ENCODE data around the gene KLF16. TPM values are rescaled to one million over a fixed set of nuclear protein-coding genes. Genes with fewer than 3 reads are reported as not detected.

Gene KLF16
- total and polyA plus RNA-seq, 2 donors from 2014 or later, result 10.4 to 22.2 TPM

DNA sequence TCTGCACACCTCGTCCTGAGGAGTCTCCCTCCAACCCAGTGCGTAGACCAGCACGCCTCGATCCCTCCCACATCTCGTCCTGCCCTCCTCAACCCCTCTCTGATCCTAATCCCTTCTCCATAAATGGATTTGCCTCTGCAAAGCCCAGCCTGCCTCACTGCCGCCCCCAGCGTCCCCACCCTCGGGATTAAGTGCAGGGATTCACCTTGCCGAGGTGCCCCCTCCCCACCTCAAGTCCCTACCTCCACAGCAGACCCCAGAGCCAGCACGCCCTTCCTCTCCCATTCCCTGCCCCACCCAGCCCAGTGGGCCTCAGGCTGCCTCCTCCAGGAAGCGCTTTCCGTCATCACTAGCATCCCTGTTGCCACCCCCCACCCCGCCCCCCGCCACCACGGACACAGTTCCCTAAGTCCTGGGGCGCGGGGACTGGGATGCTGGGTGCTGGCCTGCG, 4.0 kb downstream of the KLF16 start:
- no peak overlapping the region for H3K27ac ChIP-seq (ENCODE audit: low read depth in 2 of 2, low read length in 2 of 2)
- H3K4me3 ChIP-seq (ENCODE audit: low read length in 3 of 3), result peak overlapping the region in 1 of 3 donors; percentile 21
- peaks cover 0 to 38% (median 16%) of the 10 kb centered on the region in 3 donors for H3K4me1 ChIP-seq (ENCODE audit: control insufficient read depth in 2 of 3, insufficient read depth in 2 of 3, low read depth in 1 of 3, low read length in 3 of 3)
- no peaks in the 10 kb centered on the region for H3K27me3 ChIP-seq (ENCODE audit: control insufficient read depth, insufficient read depth, low read length)
- TF ChIP-seq, protein P1, sequence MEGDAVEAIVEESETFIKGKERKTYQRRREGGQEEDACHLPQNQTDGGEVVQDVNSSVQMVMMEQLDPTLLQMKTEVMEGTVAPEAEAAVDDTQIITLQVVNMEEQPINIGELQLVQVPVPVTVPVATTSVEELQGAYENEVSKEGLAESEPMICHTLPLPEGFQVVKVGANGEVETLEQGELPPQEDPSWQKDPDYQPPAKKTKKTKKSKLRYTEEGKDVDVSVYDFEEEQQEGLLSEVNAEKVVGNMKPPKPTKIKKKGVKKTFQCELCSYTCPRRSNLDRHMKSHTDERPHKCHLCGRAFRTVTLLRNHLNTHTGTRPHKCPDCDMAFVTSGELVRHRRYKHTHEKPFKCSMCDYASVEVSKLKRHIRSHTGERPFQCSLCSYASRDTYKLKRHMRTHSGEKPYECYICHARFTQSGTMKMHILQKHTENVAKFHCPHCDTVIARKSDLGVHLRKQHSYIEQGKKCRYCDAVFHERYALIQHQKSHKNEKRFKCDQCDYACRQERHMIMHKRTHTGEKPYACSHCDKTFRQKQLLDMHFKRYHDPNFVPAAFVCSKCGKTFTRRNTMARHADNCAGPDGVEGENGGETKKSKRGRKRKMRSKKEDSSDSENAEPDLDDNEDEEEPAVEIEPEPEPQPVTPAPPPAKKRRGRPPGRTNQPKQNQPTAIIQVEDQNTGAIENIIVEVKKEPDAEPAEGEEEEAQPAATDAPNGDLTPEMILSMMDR (IDR thresholded peaks at IDR 0.05; ENCODE audit: borderline replicate concordance, extremely low read depth, insufficient read depth), result no peak
- intact Hi-C loops (cut with DNase I), result no loop called here
- no peaks in the 10 kb centered on the region for H3K9me3 ChIP-seq (ENCODE audit: control insufficient read depth in 2 of 3, insufficient read depth in 1 of 3, low read length in 3 of 3)
- DNase-seq (peak in 2 of 5 donors; percentile 14 to 72), FAIRE-seq (no peak)
- no peaks in the 10 kb centered on the region for H3K36me3 ChIP-seq (ENCODE audit: control insufficient read depth in 2 of 3, insufficient read depth in 3 of 3, low read length in 3 of 3)
- H3K9ac ChIP-seq (ENCODE audit: low read length in 3 of 3), result no peak overlapping the region

- no peak overlapping the region for H3K27ac ChIP-seq (ENCODE audit: low read depth in 2 of 2, low read length in 2 of 2)
- TF ChIP-seq, protein P1 (IDR thresholded peaks at IDR 0.05; ENCODE audit: borderline replicate concordance, extremely low read depth, insufficient read depth), result no peak
- DNase-seq (peak in 1 of 5 donors; percentile 77), FAIRE-seq (no peak)
- H3K9me3 ChIP-seq (ENCODE audit: control insufficient read depth in 2 of 3, insufficient read depth in 1 of 3, low read length in 3 of 3), result no peaks in the 10 kb centered on the region
- H3K4me1 ChIP-seq (ENCODE audit: control insufficient read depth in 2 of 3, insufficient read depth in 2 of 3, low read depth in 1 of 3, low read length in 3 of 3), result peaks cover 0 to 38% (median 16%) of the 10 kb centered on the region in 3 donors
- no peak overlapping the region for H3K4me3 ChIP-seq (ENCODE audit: low read length in 3 of 3)
- H3K9ac ChIP-seq (ENCODE audit: low read length in 3 of 3), result no peak overlapping the region
- H3K27me3 ChIP-seq (ENCODE audit: control insufficient read depth, insufficient read depth, low read length), result no peaks in the 10 kb centered on the region
- H3K36me3 ChIP-seq (ENCODE audit: control insufficient read depth in 2 of 3, insufficient read depth in 3 of 3, low read length in 3 of 3), result no peaks in the 10 kb centered on the region
- intact Hi-C loops (cut with DNase I), result no loop called here
Observed at GRCh38 chr19:1858412-1859081, 4.8 kb downstream of the KLF16 start.

DNA sequence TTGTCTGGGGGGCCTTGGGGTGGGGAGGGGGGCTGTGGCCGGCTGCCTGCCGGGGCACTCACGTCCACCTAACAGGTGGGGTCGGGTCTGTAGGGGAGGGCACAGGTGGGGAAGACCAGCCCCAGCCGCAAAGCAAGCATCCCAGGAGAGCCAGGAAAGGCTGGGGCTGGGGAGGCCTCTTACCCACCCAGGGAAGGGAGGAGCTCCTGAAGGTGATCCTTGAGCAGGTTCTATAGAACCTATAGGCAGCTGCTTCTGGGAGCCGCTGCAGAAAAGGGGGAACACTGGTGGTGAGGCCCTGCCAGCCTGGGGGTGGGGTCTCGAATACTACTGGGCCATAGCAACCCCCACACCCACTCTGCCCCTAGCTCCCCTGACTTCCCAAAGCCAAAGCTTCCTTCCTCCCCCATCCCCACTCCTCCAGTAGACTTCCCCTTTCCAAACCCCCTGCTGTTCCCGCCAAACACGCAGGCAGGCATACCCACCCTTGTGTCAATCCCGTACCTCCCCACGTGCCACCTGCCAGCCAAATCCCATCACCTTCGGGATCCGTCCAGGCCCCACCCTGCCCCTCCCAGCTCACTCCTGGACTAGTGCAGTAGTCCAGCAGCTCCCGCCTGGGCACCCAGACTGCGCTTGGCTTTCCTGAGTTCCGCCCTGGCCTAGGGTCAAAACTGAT, 5.6 kb downstream of the KLF16 start:
- TF ChIP-seq, protein P1 (IDR thresholded peaks at IDR 0.05; ENCODE audit: borderline replicate concordance, extremely low read depth, insufficient read depth), result no peak
- peak overlapping the region; percentile 75 to 83 for H3K27ac ChIP-seq (ENCODE audit: low read depth in 2 of 2, low read length in 2 of 2)
- DNase-seq (peak in 2 of 5 donors; percentile 10 to 80), FAIRE-seq (no peak)
- peak overlapping the region in 1 of 3 donors; percentile 44 for H3K4me3 ChIP-seq (ENCODE audit: low read length in 3 of 3)
- H3K9me3 ChIP-seq (ENCODE audit: control insufficient read depth in 2 of 3, insufficient read depth in 1 of 3, low read length in 3 of 3), result no peaks in the 10 kb centered on the region
- peaks cover 0 to 41% (median 16%) of the 10 kb centered on the region in 3 donors for H3K4me1 ChIP-seq (ENCODE audit: control insufficient read depth in 2 of 3, insufficient read depth in 2 of 3, low read depth in 1 of 3, low read length in 3 of 3)
- intact Hi-C loops (cut with DNase I), result no loop called here
- H3K36me3 ChIP-seq (ENCODE audit: control insufficient read depth in 2 of 3, insufficient read depth in 3 of 3, low read length in 3 of 3), result no peaks in the 10 kb centered on the region
- no peaks in the 10 kb centered on the region for H3K27me3 ChIP-seq (ENCODE audit: control insufficient read depth, insufficient read depth, low read length)
- H3K9ac ChIP-seq (ENCODE audit: low read length in 3 of 3), result peak overlapping the region in 1 of 3 donors; percentile 46

Data from kidney (tissue), 14 donors.